Central memory CD8-positive, alpha-beta T cell (primary cell): ENCODE results near the gene DHX58.
A peak's percentile ranks its signal among the peaks of the same experiment; 100 is the strongest.
"Not testable (repeated sequence)": the region's sequence is repeated elsewhere in the genome, so short reads cannot be mapped to it uniquely, and the experiment has no call there.

Source experiments
- ATAC-seq: fragments of 150-1000 bp; cut with Tn5 transposase; replicated peaks from 2 replicates; pipeline ENCODE4 v1.10.0; 2022; ENCODE audit warnings: mild to moderate bottlenecking, moderate FRiP score, moderate number of reproducible peaks; ENCODE audit not compliant: poor library complexity, severe bottlenecking; ENCODE audit errors: extremely low read depth
- DNase-seq, 2 donors: peaks; one replicate each; pipeline ENCODE4 v3.0.0; 2021; ENCODE audit warnings: low spot score in 2 of 2
- H3K27ac Mint-ChIP-seq: one replicate; pipeline ENCODE4 v1.8.0; 2022; ENCODE audit warnings: low read depth, mild to moderate bottlenecking, moderate library complexity, mixed read lengths
- H3K27me3 Mint-ChIP-seq: one replicate; pipeline ENCODE4 v1.8.0; 2022; ENCODE audit warnings: mixed read lengths
- H3K36me3 Mint-ChIP-seq: one replicate; pipeline ENCODE4 v1.8.0; 2022; ENCODE audit warnings: mild to moderate bottlenecking, moderate library complexity, mixed read lengths; ENCODE audit not compliant: insufficient read depth
- H3K4me1 Mint-ChIP-seq: one replicate; pipeline ENCODE4 v1.8.0; 2022; ENCODE audit warnings: mixed read lengths
- H3K4me3 Mint-ChIP-seq: one replicate; pipeline ENCODE4 v1.8.0; 2022; ENCODE audit warnings: mild to moderate bottlenecking, moderate library complexity, mixed read lengths
- H3K9me3 Mint-ChIP-seq: one replicate; pipeline ENCODE4 v1.8.0; 2022; ENCODE audit warnings: mixed read lengths

The DHX58 gene

GRCh38 chr17:42112552-42113176, at the start of gene DHX58:
TSS of gene DHX58 (minus strand) at chr17:42112714. CDS start at chr17:42111892, 822 bp downstream.
- H3K36me3 Mint-ChIP-seq: peaks cover 26% of the 10 kb centered on the region
- DNase-seq (peak; percentile 53 to 76), ATAC-seq (peak; percentile 95)
- H3K27me3 Mint-ChIP-seq: no peaks in the 10 kb centered on the region
- peak within 1 kb of the TSS; percentile 87 for H3K4me3 Mint-ChIP-seq
- peaks cover 52% of the 10 kb centered on the region for H3K4me1 Mint-ChIP-seq
- peak within 1 kb of the TSS; percentile 97 for H3K27ac Mint-ChIP-seq
- H3K9me3 Mint-ChIP-seq: no peaks in the 10 kb centered on the region

- ATAC-seq (no peak), DNase-seq (no peak)
- no peaks in the 10 kb centered on the region for H3K9me3 Mint-ChIP-seq
- H3K4me3 Mint-ChIP-seq: no peak overlapping the region
- no peaks in the 10 kb centered on the region for H3K4me1 Mint-ChIP-seq
- H3K27ac Mint-ChIP-seq: no peak overlapping the region
- H3K36me3 Mint-ChIP-seq: peaks cover 3% of the 10 kb centered on the region
- H3K27me3 Mint-ChIP-seq: no peaks in the 10 kb centered on the region
Measured at GRCh38 chr17:42160531-42160910, 48.0 kb upstream of the DHX58 start.

- ATAC-seq (no peak), DNase-seq (no peak)
- Mint-ChIP-seq H3K27me3 (no peaks in the 10 kb centered on the region), H3K9me3 (no peaks in the 10 kb centered on the region), H3K4me3 (no peak overlapping the region), H3K27ac (no peak overlapping the region), H3K36me3 (peaks cover 6% of the 10 kb centered on the region), H3K4me1 (peaks cover 2% of the 10 kb centered on the region)
Measured at GRCh38 chr17:42159796-42160530, 47.4 kb upstream of the DHX58 start.

GRCh38 chr17:42155614-42156045, 43.1 kb upstream of the DHX58 start:
- Mint-ChIP-seq H3K36me3 (peaks cover 22% of the 10 kb centered on the region), H3K27me3 (no peaks in the 10 kb centered on the region), H3K27ac (no peak overlapping the region), H3K4me1 (peaks cover 34% of the 10 kb centered on the region), H3K9me3 (no peaks in the 10 kb centered on the region), H3K4me3 (peak overlapping the region; percentile 96)
- DNase-seq: no peak
- no peak for ATAC-seq

- peak overlapping the region; percentile 96 for H3K4me3 Mint-ChIP-seq
- H3K4me1 Mint-ChIP-seq: peaks cover 34% of the 10 kb centered on the region
- H3K9me3 Mint-ChIP-seq: no peaks in the 10 kb centered on the region
- ATAC-seq: no peak
- H3K27me3 Mint-ChIP-seq: no peaks in the 10 kb centered on the region
- no peak for DNase-seq
- peak overlapping the region; percentile 97 for H3K27ac Mint-ChIP-seq
- peaks cover 25% of the 10 kb centered on the region for H3K36me3 Mint-ChIP-seq
Measured at GRCh38 chr17:42153919-42154742, 41.6 kb upstream of the DHX58 start.

- H3K27me3 Mint-ChIP-seq: no peaks in the 10 kb centered on the region
- DNase-seq: no peak
- peaks cover 34% of the 10 kb centered on the region for H3K36me3 Mint-ChIP-seq
- H3K4me1 Mint-ChIP-seq: peaks cover 44% of the 10 kb centered on the region
- peak overlapping the region; percentile 60 for H3K27ac Mint-ChIP-seq
- no peak for ATAC-seq
- no peak overlapping the region for H3K4me3 Mint-ChIP-seq
- H3K9me3 Mint-ChIP-seq: no peaks in the 10 kb centered on the region
Measured at GRCh38 chr17:42146911-42147607, 34.5 kb upstream of the DHX58 start.

- not testable (repeated sequence) for ATAC-seq, H3K9me3 Mint-ChIP-seq, DNase-seq, H3K27me3 Mint-ChIP-seq, H3K4me3 Mint-ChIP-seq, H3K27ac Mint-ChIP-seq
- Mint-ChIP-seq H3K36me3 (peaks cover 38% of the 10 kb centered on the region), H3K4me1 (peaks cover 49% of the 10 kb centered on the region)
Measured at GRCh38 chr17:42143138-42143537, 30.6 kb upstream of the DHX58 start.

GRCh38 chr17:42142371-42142896, 29.9 kb upstream of the DHX58 start:
- Mint-ChIP-seq H3K27me3 (no peaks in the 10 kb centered on the region), H3K9me3 (no peaks in the 10 kb centered on the region), H3K27ac (no peak overlapping the region), H3K4me3 (no peak overlapping the region), H3K4me1 (peaks cover 48% of the 10 kb centered on the region), H3K36me3 (peaks cover 39% of the 10 kb centered on the region)
- ATAC-seq (no peak), DNase-seq (no peak)

- DNase-seq (no peak), ATAC-seq (no peak)
- no peak overlapping the region for H3K27ac Mint-ChIP-seq
- no peaks in the 10 kb centered on the region for H3K9me3 Mint-ChIP-seq
- H3K36me3 Mint-ChIP-seq: peaks cover 44% of the 10 kb centered on the region
- H3K4me1 Mint-ChIP-seq: peaks cover 44% of the 10 kb centered on the region
- H3K4me3 Mint-ChIP-seq: no peak overlapping the region
- no peaks in the 10 kb centered on the region for H3K27me3 Mint-ChIP-seq
Measured at GRCh38 chr17:42141382-42141781, 28.9 kb upstream of the DHX58 start.

- peaks cover 50% of the 10 kb centered on the region for H3K4me1 Mint-ChIP-seq
- DNase-seq, H3K9me3 Mint-ChIP-seq, H3K27ac Mint-ChIP-seq, H3K4me3 Mint-ChIP-seq, ATAC-seq, H3K27me3 Mint-ChIP-seq: not testable (repeated sequence)
- H3K36me3 Mint-ChIP-seq: peaks cover 44% of the 10 kb centered on the region
Measured at GRCh38 chr17:42140690-42141089, 28.2 kb upstream of the DHX58 start.

GRCh38 chr17:42138749-42139492, 26.4 kb upstream of the DHX58 start:
- no peak overlapping the region for H3K27ac Mint-ChIP-seq
- H3K9me3 Mint-ChIP-seq: no peaks in the 10 kb centered on the region
- no peak overlapping the region for H3K4me3 Mint-ChIP-seq
- DNase-seq (no peak), ATAC-seq (no peak)
- H3K4me1 Mint-ChIP-seq: peaks cover 55% of the 10 kb centered on the region
- peaks cover 38% of the 10 kb centered on the region for H3K36me3 Mint-ChIP-seq
- H3K27me3 Mint-ChIP-seq: no peaks in the 10 kb centered on the region
